ENCODE data around the gene PGAM2.

The PGAM2 gene

GRCh38 chr7:44072364-44073231 lies 7.2 kb upstream of the PGAM2 start:
- peaks cover 3% of the 10 kb centered on the region; the same call in 1 of the 2 replicates for H3K4me1 ChIP-seq (ENCODE audit: control insufficient read depth, insufficient read depth, low read length)
- ChIA-PET POLR2A (interaction anchor here (1.1 kb wide), 1 partner anchor 9 kb away, joined by 4 read pairs; no protein-coding TSS in a partner anchor), CTCF (interaction anchor here (0.5 to 1.2 kb wide), 6 partner anchors 10 to 1107 kb away, joined by 3 read pairs; no protein-coding TSS in a partner anchor)
- no peak overlapping the region for H3K27ac ChIP-seq (ENCODE audit: extremely low read depth, low read depth, low read length)
- H3K36me3 ChIP-seq (ENCODE audit: control insufficient read depth in 2 of 2, insufficient read depth in 1 of 2, low read length in 2 of 2) = peaks cover 6 to 51% of the 10 kb centered on the region in 2 experiments
- H3K9me3 ChIP-seq (ENCODE audit: control insufficient read depth, insufficient read depth, low read depth, low read length) = no peaks in the 10 kb centered on the region
- no peak overlapping the region for H3K4me3 ChIP-seq (ENCODE audit: low read depth, low read length)
- TF ChIP-seq PRDM10 (tag by site-specific recombination; IDR thresholded peaks at IDR 0.05) (no peak), ZBTB48 (tag by site-specific recombination; IDR thresholded peaks at IDR 0.05) (peak; percentile 56), ZNF335 (tag by site-specific recombination; conservative IDR thresholded peaks at IDR 0.05) (no peak), ZBTB17 (tag by site-specific recombination; IDR thresholded peaks at IDR 0.05) (peak; percentile 61), PRDM6 (tag by site-specific recombination; IDR thresholded peaks at IDR 0.05) (no peak), ZIC2 (tag by site-specific recombination; IDR thresholded peaks at IDR 0.05) (peak; percentile 88), ZFP69B (tag by site-specific recombination; IDR thresholded peaks at IDR 0.05) (peak; percentile 93), ZNF19 (tag by site-specific recombination; IDR thresholded peaks at IDR 0.05; ENCODE audit: low read depth) (no peak), FEZF1 (tag by site-specific recombination; IDR thresholded peaks at IDR 0.05) (no peak), ZNF654 (tag by site-specific recombination; IDR thresholded peaks at IDR 0.05; ENCODE audit: low read depth) (peak; percentile 48), ZNF37A (tag by site-specific recombination; IDR thresholded peaks at IDR 0.05) (no peak), ZNF121 (tag by site-specific recombination; IDR thresholded peaks at IDR 0.05) (no peak), CTCF (tag by site-specific recombination; IDR thresholded peaks at IDR 0.05) (peak; percentile 74), ZNF837 (tag by site-specific recombination; IDR thresholded peaks at IDR 0.05) (no peak), ZSCAN5A (tag by site-specific recombination; IDR thresholded peaks at IDR 0.05) (no peak), ZNF692 (tag by site-specific recombination; IDR thresholded peaks at IDR 0.05) (peak; percentile 92), ZFP37 (tag by site-specific recombination; IDR thresholded peaks at IDR 0.05) (peak; percentile 53; the same call in 1 of the 2 replicates), ZNF843 (tag by site-specific recombination; IDR thresholded peaks at IDR 0.05) (no peak)
- TF ChIP-seq, protein P1, sequence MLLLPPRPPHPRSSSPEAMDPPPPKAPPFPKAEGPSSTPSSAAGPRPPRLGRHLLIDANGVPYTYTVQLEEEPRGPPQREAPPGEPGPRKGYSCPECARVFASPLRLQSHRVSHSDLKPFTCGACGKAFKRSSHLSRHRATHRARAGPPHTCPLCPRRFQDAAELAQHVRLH (tag by site-specific recombination; IDR thresholded peaks at IDR 0.05) = no peak
- TF ChIP-seq, protein P2, sequence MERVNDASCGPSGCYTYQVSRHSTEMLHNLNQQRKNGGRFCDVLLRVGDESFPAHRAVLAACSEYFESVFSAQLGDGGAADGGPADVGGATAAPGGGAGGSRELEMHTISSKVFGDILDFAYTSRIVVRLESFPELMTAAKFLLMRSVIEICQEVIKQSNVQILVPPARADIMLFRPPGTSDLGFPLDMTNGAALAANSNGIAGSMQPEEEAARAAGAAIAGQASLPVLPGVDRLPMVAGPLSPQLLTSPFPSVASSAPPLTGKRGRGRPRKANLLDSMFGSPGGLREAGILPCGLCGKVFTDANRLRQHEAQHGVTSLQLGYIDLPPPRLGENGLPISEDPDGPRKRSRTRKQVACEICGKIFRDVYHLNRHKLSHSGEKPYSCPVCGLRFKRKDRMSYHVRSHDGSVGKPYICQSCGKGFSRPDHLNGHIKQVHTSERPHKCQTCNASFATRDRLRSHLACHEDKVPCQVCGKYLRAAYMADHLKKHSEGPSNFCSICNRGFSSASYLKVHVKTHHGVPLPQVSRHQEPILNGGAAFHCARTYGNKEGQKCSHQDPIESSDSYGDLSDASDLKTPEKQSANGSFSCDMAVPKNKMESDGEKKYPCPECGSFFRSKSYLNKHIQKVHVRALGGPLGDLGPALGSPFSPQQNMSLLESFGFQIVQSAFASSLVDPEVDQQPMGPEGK (tag by site-specific recombination; IDR thresholded peaks at IDR 0.05) = peak; percentile 40; the same call in 1 of the 2 replicates
- TF ChIP-seq, protein P3, sequence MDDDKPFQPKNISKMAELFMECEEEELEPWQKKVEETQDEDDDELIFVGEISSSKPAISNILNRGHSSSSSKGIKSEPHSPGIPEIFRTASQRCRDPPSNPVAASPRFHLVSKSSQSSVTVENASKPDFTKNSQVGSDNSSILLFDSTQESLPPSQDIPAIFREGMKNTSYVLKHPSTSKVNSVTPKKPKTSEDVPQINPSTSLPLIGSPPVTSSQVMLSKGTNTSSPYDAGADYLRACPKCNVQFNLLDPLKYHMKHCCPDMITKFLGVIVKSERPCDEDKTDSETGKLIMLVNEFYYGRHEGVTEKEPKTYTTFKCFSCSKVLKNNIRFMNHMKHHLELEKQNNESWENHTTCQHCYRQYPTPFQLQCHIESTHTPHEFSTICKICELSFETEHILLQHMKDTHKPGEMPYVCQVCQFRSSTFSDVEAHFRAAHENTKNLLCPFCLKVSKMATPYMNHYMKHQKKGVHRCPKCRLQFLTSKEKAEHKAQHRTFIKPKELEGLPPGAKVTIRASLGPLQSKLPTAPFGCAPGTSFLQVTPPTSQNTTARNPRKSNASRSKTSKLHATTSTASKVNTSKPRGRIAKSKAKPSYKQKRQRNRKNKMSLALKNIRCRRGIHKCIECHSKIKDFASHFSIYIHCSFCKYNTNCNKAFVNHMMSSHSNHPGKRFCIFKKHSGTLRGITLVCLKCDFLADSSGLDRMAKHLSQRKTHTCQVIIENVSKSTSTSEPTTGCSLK (tag by site-specific recombination; IDR thresholded peaks at IDR 0.05) = no peak
